DMS114 treated with DMSO at 0.1 percent for 48 hours (cell line): Measurements from ENCODE around the gene LIPN.

Experiments used
- DNase-seq: peaks from one replicate; lab custom pipeline; 2025; ENCODE audit not compliant: unreplicated experiment; lab: John Stamatoyannopoulos, UW

Gene LIPN

GRCh38 chr10:88826388-88826787, 66.6 kb downstream of the LIPN start:
- no peak for DNase-seq

GRCh38 chr10:88827671-88828070, 67.9 kb downstream of the LIPN start:
- DNase-seq, result no peak

GRCh38 chr10:88828310-88828709, 68.5 kb downstream of the LIPN start:
- DNase-seq, result no peak
